ENCODE measurements around the gene EDAR.

Gene EDAR

DNA sequence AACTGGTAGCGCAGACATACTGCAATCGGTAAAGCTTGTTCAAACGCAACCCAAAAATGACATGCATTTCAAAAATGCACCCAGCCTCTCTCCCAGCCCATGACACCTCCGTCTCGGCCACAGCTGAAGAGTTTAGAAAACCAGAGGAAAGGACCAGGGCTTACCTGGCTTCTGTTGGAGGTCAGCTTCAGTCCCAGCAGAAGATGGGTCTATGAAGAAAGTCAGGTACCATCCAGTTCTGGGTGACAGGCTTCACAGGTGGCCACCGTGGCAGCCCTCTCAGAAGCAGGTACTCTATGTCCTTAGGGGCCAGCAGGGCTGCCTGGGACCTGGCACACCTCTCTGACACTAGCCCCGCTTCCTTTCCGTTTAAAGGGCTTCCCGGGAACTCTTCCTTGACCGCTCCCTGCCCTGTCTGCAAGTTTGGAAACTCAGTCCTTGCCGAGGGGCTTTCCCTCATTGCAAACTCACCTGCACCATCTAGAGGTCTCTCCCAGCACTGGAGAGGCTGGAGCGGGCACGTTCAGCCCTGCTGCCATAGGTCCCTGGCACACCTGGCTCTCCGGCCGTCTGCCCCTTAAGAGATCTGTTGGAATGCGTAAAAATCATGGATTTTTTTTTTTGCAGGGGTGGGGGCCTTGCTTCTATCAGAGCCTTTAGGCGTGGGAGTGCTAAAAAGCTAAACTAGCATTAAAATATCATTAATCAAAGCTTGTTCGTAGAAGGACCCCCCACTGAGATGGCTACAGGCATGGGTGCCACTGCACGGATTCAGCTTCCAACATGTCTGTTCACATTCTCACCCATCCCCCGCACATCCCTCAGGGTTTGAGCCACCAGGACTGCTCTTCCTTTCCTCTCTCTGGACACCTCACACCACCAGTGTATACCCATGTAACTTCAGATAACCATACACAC is at the start of gene EDAR:
Gene EDAR (minus strand): TSS at position 425 of the 918 bp plus-strand sequence. CDS start 58,206 bp downstream, outside the sequence.
- no peak for DNase-seq

GRCh38 chr2:109033171-109033570 is 44.2 kb upstream of the EDAR start:
- no peak for DNase-seq

- DNase-seq: no peak
Measured at GRCh38 chr2:109032229-109032820, 43.3 kb upstream of the EDAR start.

GRCh38 chr2:109031476-109032228 is 42.6 kb upstream of the EDAR start:
- no peak for DNase-seq

DNA sequence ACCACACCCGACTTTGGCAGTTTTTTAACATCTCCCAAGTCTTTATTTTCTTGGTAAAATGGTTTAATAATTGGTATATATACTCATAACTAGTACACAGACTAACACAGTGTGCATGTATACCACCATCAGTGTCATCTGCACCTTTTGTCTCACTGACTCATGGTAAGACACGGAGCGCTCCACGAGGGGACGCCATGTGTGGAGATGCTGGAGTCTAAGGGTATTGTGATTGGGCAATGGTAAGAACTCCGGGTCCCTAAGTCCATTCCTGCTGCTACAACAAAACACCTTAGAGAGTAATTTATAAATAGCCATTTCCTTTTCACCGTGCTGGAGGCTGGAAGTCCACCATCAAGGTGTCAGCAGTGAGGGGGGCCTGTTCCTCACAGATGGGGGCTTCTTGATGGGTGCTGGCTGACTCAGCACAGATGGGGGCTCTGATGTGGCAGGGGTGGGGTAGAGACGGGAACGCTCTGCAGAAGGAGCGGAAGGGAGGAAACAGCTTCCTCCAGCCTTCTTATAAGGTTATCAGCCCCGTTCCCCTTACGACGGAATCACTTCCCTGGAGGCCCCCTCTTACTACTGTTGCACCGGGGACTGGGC is 42.0 kb upstream of the EDAR start:
- no peak for DNase-seq

GRCh38 chr2:109029490-109030201 is 40.6 kb upstream of the EDAR start:
- DNase-seq: no peak

GRCh38 chr2:109028738-109029489 is 39.9 kb upstream of the EDAR start:
- no peak for DNase-seq

DNA sequence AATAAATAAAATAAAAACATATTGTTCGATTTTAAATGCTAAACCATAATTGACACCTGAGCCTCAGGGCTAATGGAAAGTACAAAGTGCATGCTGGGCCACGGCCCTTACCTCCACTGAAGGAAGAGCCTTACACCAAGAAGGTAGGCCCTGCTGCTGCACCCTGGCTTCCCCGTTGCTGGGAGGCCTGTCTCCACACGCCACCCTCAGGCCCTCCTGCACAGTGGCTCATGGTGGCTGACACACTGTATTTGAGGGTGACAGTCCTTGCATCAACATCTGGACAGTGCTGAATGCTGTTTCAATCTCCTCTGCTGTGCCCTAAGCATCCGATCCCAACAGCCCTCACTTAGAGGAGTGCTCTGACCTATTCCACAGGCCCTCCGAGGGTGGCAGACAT is 39.3 kb upstream of the EDAR start:
- no peak for DNase-seq

DNA sequence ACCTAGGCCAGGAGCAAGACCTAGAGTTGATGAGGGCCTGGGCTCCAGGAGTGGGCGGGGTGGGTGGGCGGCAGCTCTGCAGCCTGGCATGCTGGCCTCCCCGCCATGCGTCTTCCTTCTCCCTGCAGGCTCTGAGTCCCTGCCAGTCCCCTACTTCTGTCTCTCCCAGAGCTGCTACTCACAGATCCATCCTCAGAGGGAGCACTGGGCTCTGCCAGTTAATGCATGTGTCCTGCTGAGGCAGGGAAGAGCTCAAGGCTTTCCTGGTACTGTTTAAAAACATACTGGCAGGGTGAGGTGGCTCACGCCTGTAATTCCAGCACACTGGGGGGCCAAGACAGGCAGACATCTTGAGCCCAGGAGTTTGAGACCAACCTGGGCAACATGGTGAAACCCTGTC is 38.7 kb upstream of the EDAR start:
- DNase-seq: no peak

- DNase-seq: no peak
Measured at GRCh38 chr2:109024477-109024876, 35.5 kb upstream of the EDAR start.

DNA sequence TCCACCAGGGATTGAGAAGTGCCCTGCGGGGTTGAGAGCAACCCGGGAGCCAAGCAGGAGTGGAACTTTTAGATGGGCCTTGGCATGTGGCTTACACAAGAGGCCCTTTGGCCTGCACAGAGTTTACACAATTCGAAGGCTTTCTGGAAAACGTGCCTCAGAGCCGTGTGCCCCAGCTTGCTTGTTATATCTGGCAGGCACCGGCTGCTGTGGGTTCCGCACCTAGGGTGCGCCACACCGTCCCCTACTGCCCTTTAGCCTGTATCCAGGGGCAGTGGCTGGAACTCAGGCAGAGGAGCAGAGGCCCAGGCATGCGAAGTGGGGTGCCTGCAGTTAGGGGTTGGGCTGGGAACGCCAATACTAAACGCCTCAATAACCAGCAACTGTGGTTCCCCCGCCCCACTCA is 32.9 kb upstream of the EDAR start:
- no peak for DNase-seq

- no peak for DNase-seq
Measured at GRCh38 chr2:109020217-109020637, 31.2 kb upstream of the EDAR start.

DNA sequence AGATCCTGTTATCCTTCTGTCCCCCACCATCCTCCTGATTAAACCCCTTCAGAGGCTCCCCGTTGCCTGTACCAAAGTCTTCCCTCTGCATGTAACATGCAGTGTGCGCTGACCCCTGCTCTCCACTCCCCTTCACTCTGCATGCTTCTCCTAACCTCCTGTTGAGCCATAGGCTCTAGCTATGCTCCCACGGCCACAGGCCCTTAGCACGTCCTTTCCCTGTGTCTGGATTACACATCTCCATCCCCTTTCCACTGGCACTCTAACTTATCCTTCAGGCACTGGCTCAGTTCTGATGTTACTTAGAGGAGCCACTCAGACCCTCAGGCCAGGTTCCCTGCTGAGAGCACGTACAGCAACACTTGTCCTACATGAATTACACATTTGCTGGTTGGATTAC is 29.4 kb upstream of the EDAR start:
- DNase-seq: no peak

DNA sequence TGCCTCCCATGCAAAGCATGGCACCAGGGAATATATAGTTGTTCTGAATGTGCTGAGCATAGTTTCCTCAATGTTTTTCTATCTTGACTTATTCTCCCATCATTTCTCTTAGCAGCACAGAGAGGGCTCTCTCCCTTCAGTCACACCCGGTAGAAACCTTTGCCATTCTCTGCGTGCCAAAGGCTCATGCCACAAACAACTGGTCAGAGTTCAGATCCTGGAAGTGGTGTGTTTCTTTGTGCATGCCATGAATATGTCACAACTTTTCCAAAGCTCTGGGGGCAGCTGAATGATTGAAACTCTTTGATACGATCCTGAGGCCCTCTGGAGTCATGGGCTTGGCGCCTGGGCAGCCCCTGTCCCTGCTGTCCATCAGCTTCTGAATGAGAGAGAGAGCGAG is 28.0 kb upstream of the EDAR start:
- no peak for DNase-seq

GRCh38 chr2:109016376-109016775 is 27.4 kb upstream of the EDAR start:
- DNase-seq: no peak

DNA sequence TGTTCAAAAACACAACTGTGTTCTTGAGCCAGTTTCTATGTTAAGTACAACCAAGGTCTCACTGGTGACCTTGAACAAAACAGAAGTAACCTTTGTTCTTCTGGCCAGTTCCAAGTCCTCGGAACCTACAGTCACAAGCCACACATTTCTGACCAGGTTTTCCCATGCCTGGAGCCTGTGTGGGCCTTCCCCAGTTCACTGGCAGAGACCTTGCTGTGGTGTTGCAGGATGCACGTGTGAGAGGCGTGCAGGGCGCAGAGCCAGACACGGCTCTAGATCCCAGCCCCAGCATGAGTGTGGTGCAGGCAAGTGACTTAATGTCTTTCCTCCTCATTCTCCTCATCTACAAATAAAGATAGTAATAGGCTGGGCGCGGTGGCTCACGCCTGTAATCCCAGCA is 25.5 kb upstream of the EDAR start:
- DNase-seq: no peak

- DNase-seq: no peak
Measured at GRCh38 chr2:109013051-109013450, 24.0 kb upstream of the EDAR start.

GRCh38 chr2:109009920-109010610 is 21.0 kb upstream of the EDAR start:
- no peak for DNase-seq

GRCh38 chr2:109006971-109007370 is 18.0 kb upstream of the EDAR start:
- DNase-seq: no peak

DNA sequence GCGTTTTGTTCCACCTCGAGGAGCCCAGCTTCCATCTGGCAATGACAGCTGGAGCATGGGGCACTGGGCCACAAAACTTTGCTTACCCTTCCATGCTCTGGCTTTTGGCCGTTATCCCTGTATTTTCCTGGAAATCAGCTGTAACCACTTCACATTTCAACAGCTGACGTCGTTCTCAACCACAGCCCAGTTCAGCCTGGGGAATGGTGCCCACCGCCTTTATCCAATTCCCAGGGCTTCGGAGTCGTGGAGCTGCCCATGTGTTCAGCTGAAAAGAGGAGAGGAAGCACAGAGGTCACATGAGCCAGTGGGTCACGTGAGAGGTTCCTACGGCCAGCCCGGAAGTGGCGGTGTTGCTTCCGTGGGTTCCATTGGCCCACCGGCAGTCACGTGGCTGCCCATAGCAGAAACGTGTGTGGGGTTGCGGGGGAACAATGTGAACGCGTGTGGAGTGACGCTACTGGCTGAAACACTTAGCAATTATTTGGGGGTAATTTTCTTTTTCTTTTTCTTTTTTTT is 16.7 kb upstream of the EDAR start:
- no peak for DNase-seq

- DNase-seq: no peak
Measured at GRCh38 chr2:109001201-109001600, 12.2 kb upstream of the EDAR start.

All from NCI-H2107 (cell line).